HG03565 (cell line): ENCODE data around the gene ARSK.

Experiments used
- ATAC-seq: cut with Tn5 transposase; IDR thresholded peaks from one replicate; pipeline ENCODE4 v1.9.1; 2021; ENCODE audit warnings: mild to moderate bottlenecking, moderate library complexity; ENCODE audit not compliant: unreplicated experiment

Gene ARSK

GRCh38 chr5:95554647-95555548 is at the start of gene ARSK, which contains the start of gene SKIC3:
Gene ARSK, plus strand, starts transcription at chr5:95555101. Its CDS starts 178 bp downstream, at chr5:95555279.
Gene SKIC3, minus strand, starts transcription at chr5:95554977. Its CDS starts 7,827 bp downstream, at chr5:95547150.
- peak; percentile 81 for ATAC-seq

- no peak for ATAC-seq
These were observed 46.4 kb upstream of the ARSK start for GRCh38 chr5:95508550-95508949.

- no peak for ATAC-seq
These were observed 43.3 kb upstream of the ARSK start for GRCh38 chr5:95511606-95512005.

GRCh38 chr5:95518417-95518816 is 36.5 kb upstream of the ARSK start:
- ATAC-seq: no peak

GRCh38 chr5:95519151-95519550 is 35.8 kb upstream of the ARSK start:
- no peak for ATAC-seq

- no peak for ATAC-seq
These were observed 35.2 kb upstream of the ARSK start for GRCh38 chr5:95519681-95520080.

GRCh38 chr5:95520206-95520605 is 34.7 kb upstream of the ARSK start:
- ATAC-seq: no peak

GRCh38 chr5:95524423-95524822 is 30.5 kb upstream of the ARSK start:
- no peak for ATAC-seq

- no peak for ATAC-seq
These were observed 28.0 kb upstream of the ARSK start for GRCh38 chr5:95526871-95527270.

GRCh38 chr5:95528565-95528964 is 26.3 kb upstream of the ARSK start:
- ATAC-seq: no peak

GRCh38 chr5:95530416-95530815 is 24.5 kb upstream of the ARSK start:
- no peak for ATAC-seq

GRCh38 chr5:95531491-95531890 is 23.4 kb upstream of the ARSK start:
- no peak for ATAC-seq

GRCh38 chr5:95532415-95532814 is 22.5 kb upstream of the ARSK start:
- no peak for ATAC-seq

GRCh38 chr5:95533106-95533505 is 21.8 kb upstream of the ARSK start:
- ATAC-seq: no peak

GRCh38 chr5:95533761-95534160 is 21.1 kb upstream of the ARSK start:
- ATAC-seq: no peak

- no peak for ATAC-seq
These were observed 17.4 kb upstream of the ARSK start for GRCh38 chr5:95537501-95537900.

- ATAC-seq: no peak
These were observed 11.7 kb upstream of the ARSK start for GRCh38 chr5:95543017-95543705.

GRCh38 chr5:95549030-95549429 is 5.9 kb upstream of the ARSK start:
- ATAC-seq: no peak

- ATAC-seq: peak; percentile 9
These were observed 612 bp upstream of the ARSK start for GRCh38 chr5:95554331-95554646.

- no peak for ATAC-seq
These were observed 652 bp downstream of the ARSK start for GRCh38 chr5:95555553-95555952.

GRCh38 chr5:95557841-95558240 is 2.9 kb downstream of the ARSK start:
- ATAC-seq: no peak

- ATAC-seq: no peak
These were observed 7.4 kb downstream of the ARSK start for GRCh38 chr5:95562282-95562681.
